ENCODE results near the gene XBP1. TPM values are rescaled to one million over a fixed set of nuclear protein-coding genes. Genes with fewer than 3 reads are reported as not detected.
"Not testable (repeated sequence)": the region's sequence is repeated elsewhere in the genome, so short reads cannot be mapped to it uniquely, and the experiment has no call there.

The XBP1 gene
- total RNA-seq, 6 experiments from 2014 or later: 106 to 115 (median 111) TPM

- Mint-ChIP-seq H3K27me3 (ENCODE audit: insufficient read depth) (peaks cover 2% of the 10 kb centered on the region), H3K36me3 (ENCODE audit: low read depth) (peaks cover 16% of the 10 kb centered on the region), H3K4me3 (no peak overlapping the region), H3K4me1 (ENCODE audit: low read depth) (peaks cover 18% of the 10 kb centered on the region), H3K9me3 (peaks cover 7% of the 10 kb centered on the region), H3K27ac (no peak overlapping the region)
- no peak for DNase-seq
- no peak for TF ChIP-seq CTCF (IDR thresholded peaks at IDR 0.05)
Observed at GRCh38 chr22:28771195-28771791, 29.1 kb downstream of the XBP1 start.

GRCh38 chr22:28769394-28770085, 30.8 kb downstream of the XBP1 start:
- Mint-ChIP-seq H3K9me3 (peaks cover 7% of the 10 kb centered on the region), H3K36me3 (ENCODE audit: low read depth) (peaks cover 8% of the 10 kb centered on the region; the same call in 1 of the 2 replicates), H3K27me3 (ENCODE audit: insufficient read depth) (peaks cover 2% of the 10 kb centered on the region), H3K27ac (no peak overlapping the region), H3K4me3 (no peak overlapping the region), H3K4me1 (ENCODE audit: low read depth) (peaks cover 14% of the 10 kb centered on the region)
- TF ChIP-seq CTCF (IDR thresholded peaks at IDR 0.05): no peak
- no peak for DNase-seq

- no peak for DNase-seq
Observed at GRCh38 chr22:28768701-28769393, 31.5 kb downstream of the XBP1 start.

GRCh38 chr22:28766628-28767027, 33.7 kb downstream of the XBP1 start:
- no peak for TF ChIP-seq CTCF (IDR thresholded peaks at IDR 0.05)
- peaks cover 2% of the 10 kb centered on the region for H3K27me3 Mint-ChIP-seq (ENCODE audit: insufficient read depth)
- no peak overlapping the region for H3K27ac Mint-ChIP-seq
- no peak for DNase-seq
- H3K36me3 Mint-ChIP-seq (ENCODE audit: low read depth): no peaks in the 10 kb centered on the region
- H3K9me3 Mint-ChIP-seq: peaks cover 7% of the 10 kb centered on the region
- H3K4me1 Mint-ChIP-seq (ENCODE audit: low read depth): no peaks in the 10 kb centered on the region
- no peak overlapping the region for H3K4me3 Mint-ChIP-seq

More at GRCh38 chr22:28768701-28769393, 31.5 kb downstream of the XBP1 start:
- H3K4me1 Mint-ChIP-seq (ENCODE audit: low read depth): peaks cover 11% of the 10 kb centered on the region
- peaks cover 4% of the 10 kb centered on the region; the same call in 1 of the 2 replicates for H3K36me3 Mint-ChIP-seq (ENCODE audit: low read depth)
- H3K27ac Mint-ChIP-seq: no peak overlapping the region
- peaks cover 2% of the 10 kb centered on the region for H3K27me3 Mint-ChIP-seq (ENCODE audit: insufficient read depth)
- peaks cover 7% of the 10 kb centered on the region for H3K9me3 Mint-ChIP-seq
- H3K4me3 Mint-ChIP-seq: no peak overlapping the region
- TF ChIP-seq CTCF (IDR thresholded peaks at IDR 0.05): no peak

- H3K4me1 Mint-ChIP-seq (ENCODE audit: low read depth); H3K4me3 Mint-ChIP-seq; H3K27ac Mint-ChIP-seq; H3K36me3 Mint-ChIP-seq (ENCODE audit: low read depth); DNase-seq; H3K9me3 Mint-ChIP-seq; H3K27me3 Mint-ChIP-seq (ENCODE audit: insufficient read depth): not testable (repeated sequence)
Observed at GRCh38 chr22:28762000-28762399, 38.4 kb downstream of the XBP1 start.

GRCh38 chr22:28761449-28761755, 39.0 kb downstream of the XBP1 start:
- 0 out of 2 replicates have a peak, but pooled peaks cover 6% of the 10 kb centered on the region for H3K36me3 Mint-ChIP-seq (ENCODE audit: low read depth)
- TF ChIP-seq CTCF (IDR thresholded peaks at IDR 0.05): no peak
- no peaks in the 10 kb centered on the region for H3K9me3 Mint-ChIP-seq
- no peak overlapping the region for H3K4me3 Mint-ChIP-seq
- H3K27ac Mint-ChIP-seq: no peak overlapping the region
- H3K4me1 Mint-ChIP-seq (ENCODE audit: low read depth): no peaks in the 10 kb centered on the region
- no peak for DNase-seq
- peaks cover 2% of the 10 kb centered on the region; the same call in 1 of the 2 replicates for H3K27me3 Mint-ChIP-seq (ENCODE audit: insufficient read depth)
